NCI-H526 treated with DMSO at 0.1 percent for 48 hours (cell line): ENCODE results near the gene CAPS.

Experiments used
- DNase-seq: peaks from one replicate; lab custom pipeline; 2025; lab: John Stamatoyannopoulos, UW

CAPS gene

DNA sequence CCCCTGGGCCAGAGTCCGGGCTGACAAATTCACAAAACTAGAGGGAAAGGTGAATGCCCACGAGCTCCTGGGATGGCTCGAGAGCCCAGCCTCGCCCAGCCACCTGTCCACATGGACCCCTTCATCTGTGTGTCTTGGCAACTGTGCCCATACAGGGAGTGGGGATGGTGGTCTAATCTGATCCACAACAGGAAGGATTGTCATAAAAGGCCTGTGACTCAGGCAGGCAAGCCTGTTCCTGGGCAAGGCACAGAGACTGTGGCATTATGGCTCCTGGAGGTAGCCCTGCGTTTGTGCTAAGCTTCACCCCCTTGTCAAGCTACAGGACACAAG, 20.0 kb downstream of the CAPS start:
- no peak for DNase-seq

DNA sequence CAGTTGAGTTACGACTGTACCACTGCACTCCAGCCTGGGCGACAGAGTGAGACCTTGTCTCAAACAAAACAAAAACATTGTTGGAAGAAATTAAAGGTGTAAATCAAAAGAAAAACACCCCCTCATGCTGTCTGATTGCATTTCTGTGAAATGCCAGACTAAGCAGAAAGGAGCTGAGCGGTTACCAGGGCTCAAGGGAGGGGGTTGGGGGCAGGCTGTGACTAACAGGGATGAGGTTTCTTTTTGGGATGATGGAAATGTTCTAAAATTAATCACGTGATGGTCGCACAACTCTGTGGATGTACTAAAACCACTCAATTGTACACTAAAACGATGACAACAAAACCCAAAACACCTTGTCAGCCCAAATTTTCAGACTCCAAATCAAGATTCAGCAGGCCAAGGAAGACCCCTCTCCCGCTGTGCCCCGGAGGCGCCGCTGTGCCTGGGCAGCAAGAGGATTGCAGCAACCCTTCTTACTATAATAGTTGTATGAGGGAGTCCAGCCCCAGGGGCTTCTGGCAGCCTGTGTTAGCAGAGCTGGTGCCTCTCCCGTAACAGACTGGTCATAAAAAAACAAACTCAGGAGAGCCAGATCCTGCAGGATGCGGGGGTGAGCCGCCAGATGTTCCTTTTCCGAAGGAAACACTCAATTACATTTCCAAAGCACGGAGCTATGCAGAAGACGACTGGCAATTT, 20.9 kb downstream of the CAPS start:
- DNase-seq, result no peak

DNA sequence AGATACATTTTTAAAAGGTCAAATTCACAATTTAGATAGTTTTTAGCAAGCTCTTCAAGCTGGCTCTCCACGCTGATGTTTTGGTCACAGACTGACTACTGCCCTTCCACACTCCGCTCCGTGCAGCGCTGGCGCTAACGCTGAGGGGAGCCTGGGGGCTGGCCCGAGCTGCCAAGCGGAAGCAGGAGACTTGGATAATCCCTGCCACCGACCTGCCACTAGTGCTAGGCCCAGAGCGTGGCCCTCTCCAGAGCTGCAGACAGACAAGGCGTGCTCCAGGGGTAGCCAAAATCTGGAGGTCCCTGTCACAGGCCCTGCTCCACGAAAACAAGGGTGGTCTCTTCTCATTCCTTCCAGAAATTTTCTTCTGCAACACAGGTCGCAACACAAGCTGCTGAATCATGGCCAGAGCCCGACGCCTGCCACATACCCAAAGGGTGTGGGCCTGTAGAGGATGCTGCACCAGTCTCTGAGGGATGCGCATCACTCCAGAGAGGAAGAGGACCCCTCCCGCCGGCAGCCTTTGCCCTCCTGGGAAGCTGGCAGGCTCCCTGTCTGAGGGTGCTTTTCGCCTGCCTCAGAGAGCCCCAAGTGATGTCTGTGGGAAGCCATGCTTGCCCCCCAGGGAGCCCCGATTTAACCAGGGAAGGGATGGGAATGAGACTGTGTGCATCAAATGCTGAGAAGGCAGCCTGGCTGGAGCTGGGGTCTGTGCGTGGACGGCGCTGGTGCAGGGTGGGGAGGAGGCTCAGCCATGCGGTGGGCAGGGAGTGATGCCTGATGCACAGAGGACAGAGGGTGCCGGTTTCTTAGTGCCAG, 21.6 kb downstream of the CAPS start:
- no peak for DNase-seq

DNA sequence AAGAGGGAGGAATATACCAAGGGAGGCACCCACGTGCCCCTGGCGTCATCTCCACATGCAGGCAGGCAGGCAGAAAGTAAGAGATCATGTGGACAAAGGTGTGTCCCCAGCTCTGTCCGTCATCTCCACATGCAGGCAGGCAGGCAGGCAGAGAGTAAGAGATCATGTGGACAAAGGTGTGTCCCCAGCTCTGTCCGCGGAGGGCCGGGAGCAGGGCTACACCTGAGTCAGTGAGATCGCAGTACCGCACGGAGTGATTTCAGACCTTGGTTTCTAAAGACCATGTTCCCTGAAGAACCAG, 22.2 kb downstream of the CAPS start:
- DNase-seq, result no peak

DNA sequence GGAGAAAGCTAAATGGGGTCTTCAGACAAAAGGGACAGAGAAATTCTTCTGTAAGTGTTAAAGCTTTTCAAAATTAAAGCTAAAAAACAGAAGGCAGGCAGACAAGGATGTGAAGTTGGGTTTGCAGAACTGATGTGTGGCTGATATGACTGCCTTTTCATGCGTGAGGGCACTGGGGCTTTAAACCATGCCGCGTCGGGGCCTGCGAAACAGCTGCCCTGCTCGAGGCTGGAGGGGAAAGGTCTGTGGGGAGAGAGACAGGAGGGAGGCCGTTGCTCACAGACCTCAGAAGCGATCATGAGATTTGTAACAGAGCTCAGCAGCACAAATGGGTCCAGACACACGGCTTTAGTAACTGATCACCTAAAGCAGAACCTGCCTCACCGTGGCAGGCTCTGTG, 23.5 kb downstream of the CAPS start:
- DNase-seq, result no peak

DNA sequence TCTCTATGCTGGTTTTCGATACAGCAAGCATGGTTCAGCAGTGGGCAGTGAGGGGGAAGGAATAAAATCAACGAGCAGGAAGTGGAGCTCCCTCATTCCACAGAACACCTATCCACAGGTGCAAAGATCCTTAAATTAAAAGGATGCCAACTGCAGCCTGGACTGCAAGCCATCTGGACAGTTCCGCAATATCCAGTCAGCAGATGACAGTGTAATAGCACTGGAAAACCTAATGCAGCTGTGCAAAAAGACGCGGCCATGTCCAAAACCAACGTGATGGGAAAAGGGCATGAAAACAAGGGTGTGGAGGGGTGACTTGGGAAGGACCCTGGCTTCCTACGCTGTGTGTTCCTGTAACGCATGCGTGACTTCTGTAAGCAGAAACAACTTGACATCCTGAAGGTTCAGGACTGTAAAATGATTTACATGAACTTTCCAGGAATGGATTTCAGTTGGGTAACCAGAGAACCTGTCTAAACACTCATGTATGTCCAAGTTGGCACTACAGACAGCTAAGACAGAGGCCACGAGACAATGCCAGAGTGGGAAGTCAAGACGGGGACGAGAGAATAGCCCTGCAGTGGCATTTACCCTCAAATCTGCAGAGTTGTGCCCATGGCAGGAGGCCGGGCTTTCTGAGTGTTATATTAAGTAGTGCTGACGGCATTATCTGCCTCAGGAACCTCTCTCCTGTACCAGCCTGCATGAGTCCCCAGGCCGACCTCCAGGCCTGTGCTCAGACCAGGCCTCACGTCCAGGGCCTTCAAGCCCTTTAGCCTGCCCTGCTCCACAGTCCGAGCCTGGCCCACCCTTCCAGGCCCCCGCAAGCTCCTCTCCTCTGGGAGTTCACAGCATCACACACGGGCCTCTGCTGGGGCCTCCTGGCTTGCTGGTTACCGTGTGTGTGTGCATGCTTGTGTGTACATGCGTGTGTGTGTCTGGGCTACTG, 26.5 kb downstream of the CAPS start:
- DNase-seq, result no peak

DNA sequence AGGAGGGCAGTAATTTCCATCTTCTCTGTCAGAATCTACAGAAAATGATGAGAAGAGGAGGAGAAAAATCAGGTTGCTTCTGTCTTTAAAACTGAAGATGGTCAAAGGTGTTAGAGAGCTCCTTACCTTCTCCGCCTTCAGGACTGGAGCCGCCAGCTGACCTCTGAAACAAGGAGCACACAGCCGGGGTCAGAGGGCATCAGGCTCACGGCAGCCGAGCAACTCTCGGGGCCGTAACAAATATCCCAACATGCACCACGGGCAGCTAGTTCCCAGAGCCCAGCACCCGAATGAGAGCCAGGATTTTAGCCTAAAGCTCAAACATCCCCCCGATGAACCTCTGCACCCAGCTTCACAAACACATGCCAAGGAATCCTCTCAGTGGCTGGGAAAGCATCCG, 27.6 kb downstream of the CAPS start:
- DNase-seq, result no peak

DNA sequence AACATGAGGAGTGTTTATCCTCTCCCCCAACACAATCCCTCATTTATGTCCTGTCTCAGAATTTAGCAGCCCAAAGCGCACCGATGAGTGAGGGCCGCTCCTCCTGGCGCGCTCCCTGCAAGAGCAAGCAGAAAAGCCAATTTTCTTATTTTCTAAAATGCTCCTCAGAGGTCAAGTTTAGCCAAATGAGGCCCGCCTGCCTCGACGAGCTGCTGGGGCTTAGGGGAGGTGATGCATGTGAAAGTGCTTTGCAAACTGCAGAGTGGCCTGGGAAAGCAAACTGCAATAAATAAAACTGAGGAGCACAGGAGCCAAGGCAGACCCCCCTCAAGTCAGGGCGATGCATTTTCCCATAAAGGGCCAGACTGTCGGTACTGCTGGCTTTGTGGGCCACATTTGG, 29.0 kb downstream of the CAPS start:
- no peak for DNase-seq

DNA sequence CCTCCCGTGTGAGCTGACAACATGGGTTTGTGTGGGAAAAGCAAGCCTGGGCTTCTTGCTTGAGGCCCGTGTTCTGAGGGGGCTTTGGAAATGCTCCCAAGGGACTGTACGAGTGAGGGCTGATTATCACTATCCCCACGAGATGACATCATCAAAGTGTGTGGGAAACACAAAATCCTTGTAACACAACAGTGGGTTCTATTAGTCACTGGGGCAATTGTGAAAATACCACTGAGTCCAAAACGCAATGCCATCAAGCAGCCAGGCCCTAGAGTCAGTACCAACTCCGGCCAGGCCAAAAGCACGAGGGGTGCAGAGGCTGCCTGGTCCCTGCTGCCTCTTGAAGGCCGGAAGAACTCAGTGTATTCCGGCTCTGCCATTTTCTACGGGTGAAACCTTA, 29.6 kb downstream of the CAPS start:
- no peak for DNase-seq

DNA sequence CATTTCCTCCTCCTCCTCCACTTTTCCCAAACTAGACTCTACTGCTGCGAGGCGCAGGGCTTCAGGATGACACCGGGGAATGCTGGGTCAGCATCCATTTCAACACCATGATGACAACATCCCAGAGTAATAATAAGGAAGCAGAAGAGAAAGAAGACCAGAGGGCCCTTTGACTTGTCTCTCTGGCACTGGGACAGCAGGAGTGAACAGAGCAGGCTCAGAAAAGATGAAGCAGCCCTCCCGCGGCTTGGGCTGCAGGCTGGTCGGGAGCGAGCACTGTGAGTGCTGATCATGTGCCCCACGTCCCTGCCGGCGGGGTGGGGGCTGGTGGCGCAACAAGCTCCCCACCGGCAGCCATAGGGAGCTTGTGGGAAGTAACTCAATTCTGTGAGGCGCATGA, 33.4 kb downstream of the CAPS start:
- DNase-seq, result no peak

DNA sequence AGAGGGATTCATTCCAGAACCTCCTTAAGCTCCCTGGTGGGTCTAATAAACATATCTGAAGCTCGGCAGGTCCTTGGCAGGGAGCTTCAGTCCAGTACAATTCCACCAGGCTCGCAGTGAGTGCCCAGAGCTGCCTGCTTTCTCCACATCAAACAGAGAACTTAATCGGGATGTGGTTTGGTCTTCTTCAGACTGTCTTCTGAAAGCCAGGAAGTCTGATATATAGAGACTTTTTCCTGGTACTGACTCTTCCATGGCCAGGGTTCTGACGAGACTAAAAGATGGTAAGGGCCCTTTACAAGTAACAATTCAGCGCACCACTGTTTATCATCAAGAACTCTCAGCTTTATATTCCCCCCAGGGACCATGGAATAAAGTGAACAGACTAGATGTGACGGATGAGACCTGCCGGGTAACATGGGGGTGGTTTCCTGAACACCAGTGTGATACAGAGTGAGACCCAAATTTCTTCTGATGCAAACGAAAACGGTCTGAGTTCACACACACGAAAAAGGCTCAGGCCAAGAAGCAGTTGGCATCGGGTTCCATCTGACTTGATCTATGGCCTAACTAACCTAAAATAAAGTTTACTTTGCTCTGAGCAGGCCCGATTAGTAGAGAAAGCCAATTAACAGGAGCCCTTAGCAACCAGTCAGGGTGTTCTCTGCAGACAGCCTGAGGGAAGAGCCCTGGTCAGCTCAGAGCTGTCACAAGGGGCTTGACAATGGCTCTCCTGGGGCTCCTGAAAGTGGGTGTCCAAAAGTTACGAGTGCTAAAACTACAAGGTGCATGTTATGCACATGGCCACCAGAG, 34.9 kb downstream of the CAPS start:
- no peak for DNase-seq

DNA sequence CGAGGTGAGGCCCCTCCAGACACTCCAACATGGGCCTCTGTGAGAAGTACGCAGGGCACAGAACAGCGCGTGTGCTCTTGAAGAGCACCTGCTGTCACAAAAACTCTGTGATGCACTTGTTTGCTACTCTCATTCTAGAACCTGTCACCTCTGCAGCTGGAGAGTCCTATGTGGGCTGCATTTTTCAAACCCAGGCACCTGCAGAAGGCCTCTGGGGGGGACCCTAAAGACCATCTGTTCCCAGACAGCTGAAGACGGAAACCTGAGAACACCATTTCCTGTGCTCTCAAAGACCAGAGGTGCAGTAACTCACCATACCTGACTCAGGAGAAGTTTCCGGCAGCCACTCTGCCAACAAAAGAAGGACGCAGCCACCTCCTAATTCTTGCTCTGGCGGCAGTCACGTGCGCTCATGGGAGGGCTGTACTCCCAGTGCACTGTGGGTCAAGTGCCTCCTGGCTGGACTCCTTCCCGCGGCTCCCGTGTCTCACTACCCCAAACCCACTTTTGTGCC, 35.8 kb downstream of the CAPS start:
- DNase-seq, result no peak

DNA sequence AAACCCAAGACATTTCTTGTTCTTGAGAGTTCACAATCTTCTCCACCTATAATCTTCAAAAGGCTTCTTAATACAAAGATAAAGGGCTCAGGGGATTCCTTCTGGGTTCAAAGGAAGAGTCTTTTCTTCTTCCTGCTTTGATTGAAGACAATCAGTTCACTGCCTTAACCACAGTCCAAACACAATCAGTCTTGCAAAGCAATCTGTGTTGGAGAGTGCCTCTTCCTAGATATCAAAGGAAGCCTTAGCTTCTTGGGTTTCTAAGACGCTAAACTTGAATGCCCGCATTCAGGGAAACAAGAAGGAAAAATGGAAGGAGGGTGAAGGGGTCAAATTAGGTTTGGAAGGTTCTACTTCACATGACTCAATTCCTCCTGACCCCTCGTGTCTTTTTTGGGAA, 36.7 kb downstream of the CAPS start:
- no peak for DNase-seq

DNA sequence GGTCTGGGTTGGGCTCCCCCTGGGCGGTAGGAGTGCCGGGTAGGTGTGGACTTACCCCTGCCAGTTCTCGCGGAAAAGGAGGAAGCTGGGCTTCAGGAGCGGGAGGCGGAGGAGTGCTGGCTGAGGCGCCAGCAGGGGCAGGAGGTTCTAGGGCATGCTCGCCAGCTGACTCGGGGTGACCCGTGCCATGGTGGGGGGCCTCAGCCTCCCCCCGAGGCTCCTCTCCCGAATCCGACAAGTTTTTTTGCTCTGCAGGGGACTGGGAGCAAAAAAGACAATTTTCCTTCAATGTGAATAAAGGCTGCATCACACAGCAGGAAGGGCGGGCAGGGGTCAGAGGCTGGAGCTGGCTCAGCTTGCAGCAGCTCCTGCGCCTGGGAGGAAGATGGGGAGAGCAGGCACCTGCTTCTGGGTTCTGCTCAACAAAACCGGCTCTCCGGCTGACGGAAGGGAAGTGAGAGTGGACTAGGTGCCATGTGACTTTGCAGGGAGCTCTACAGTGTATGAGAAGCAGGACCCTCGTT, 37.3 kb downstream of the CAPS start:
- no peak for DNase-seq

DNA sequence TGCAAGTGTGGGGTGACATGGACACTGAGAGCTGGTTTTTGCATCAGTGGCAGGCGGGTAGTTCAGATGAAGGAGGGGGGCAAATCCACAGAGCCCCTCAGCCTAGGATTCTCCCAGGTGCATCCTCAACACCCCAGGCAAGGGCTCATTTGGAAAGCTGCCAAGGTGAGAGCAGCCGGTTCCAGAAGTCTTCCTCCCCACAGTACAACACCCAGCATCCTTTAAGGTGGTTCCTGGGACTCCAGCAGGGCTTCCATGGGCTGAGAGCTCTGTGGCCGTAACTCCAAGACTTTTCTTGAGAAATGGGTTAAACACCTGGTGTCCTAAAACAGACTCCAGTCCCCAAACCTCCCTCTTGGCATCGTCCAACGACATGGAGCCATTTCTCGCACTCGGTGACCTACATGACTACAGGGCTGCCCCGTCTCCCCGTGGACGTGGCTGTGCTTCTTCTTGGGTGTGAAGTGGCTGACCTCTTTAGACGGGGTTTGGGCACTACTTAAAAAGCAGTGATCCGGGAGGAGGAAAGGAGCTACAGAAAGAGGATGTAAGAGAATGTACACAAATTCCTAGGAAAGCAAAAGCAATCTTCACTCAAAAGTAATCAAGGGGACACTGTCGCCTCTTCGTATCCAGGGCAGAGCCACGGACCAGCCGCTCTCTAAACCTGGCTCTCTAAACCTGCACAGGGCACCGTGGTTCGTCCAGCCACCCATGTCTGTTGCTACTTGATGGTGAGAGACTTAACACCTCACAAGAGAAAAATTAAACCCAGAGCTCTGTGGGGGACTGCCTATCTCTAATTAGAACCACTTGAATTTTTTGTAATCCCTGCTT, 38.4 kb downstream of the CAPS start:
- DNase-seq, result no peak

DNA sequence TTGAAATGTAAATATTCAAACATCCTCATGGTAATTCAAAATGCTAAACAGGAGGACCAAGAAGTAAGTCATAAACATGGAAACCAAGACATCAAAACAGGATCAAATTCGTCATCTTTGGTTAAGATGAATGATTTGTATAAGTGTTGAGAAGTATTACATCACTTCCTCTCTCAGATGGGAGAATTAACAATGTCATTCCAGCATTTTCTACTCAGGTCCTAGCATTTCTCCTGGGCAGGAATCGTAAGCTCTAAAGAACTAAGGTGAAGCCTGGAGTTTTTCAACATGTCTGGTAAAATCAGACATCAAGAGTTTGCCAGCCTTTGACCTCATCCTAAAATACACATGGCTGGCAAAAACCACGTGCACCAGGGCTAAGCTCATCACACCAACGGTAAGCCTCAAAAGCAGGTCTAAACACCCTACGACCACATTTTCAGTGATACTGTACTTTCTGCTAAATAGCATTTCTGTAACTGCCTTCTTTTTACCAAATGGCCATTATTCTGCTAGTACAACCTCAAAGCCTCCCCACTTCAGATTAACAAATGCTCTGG, 39.1 kb downstream of the CAPS start:
- no peak for DNase-seq

DNA sequence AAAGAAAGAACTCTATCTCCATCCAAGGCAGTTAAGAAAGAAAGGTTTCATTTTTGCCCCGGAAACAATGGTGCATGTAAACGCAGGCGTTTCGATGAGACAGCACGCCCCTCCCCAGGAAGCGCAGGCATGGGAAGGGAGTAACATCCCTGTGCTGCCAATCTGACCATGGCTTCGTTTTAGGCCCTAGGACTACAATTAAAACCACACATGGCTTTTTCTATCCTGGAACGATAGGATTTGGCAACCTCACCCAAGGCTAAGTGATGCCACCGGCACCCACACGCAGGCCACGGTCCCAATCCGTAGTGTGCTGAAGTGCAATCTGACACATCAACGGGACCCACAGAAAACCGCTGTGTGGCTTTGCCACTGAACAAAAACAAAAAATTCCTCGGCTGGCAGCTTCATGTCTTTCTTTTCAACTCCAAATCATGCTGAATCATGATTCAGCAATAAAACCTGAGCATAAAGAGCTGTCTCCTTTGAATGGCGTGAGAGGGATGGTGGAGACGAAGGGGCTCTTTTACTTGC, 39.7 kb downstream of the CAPS start:
- DNase-seq, result no peak

DNA sequence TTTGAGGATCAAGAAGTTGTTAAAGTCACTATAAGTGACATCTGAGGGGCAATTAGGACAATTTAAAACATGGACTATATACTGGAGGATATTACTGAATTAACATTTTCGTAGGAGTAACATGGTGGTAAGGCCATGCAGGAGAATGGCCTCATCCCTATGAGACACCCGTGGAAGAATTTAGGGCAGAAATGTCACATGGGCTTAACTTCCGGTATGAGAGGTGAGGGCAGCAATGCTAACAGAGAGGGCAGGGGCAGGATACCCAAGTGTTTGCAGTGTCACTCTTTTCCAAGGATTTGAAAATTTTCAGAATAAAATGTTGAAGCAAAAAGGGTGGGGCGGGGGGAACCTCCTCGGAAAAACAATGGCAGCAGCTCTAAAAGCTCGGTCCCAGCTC, 40.2 kb downstream of the CAPS start:
- no peak for DNase-seq

DNA sequence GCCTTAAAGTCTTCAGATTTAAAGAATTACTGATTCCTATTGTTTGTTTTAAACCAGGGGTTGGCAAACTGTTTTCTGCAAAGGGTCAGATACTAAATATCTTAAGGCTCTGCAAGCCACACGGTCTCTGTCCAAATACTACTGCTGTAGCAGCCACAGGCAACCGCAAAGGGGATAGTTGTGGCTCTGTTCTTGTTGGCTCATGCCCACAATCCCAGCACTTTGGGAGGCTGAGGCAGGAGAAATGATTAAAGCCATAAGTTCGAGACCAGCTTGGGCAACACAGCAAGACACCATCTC, 41.5 kb downstream of the CAPS start:
- DNase-seq, result no peak

DNA sequence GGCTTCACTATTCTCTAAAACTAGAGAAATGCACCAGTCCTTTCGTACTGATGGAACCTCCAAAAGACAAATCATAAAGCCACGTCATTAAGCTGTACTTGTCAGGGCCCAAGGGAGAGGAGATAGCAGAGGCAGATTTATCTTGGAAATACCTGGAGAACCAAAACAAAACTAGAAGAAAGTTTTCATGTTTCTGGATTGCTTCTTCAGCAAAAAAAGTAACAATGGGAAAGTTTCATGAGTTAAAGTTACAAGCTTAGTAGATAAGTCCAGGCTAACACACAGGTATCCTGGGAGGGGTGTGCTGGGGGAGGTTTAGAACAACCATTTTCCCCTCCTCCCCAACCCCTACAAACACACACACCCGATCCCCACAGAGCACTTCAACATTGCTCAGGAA, 42.3 kb downstream of the CAPS start:
- no peak for DNase-seq
